SK-N-SH treated with all-trans-retinoic acid at 6 μM for 48 hours (cell line): ENCODE results near the gene GDF9.

Experiments
- BACH2 ChIP-seq: fragments of 250-450 bp; sonication (Bioruptor Pico); IDR thresholded peaks from 2 replicates; pipeline ENCODE4 v1.9.0; 2021; ENCODE audit warnings: mild to moderate bottlenecking, borderline replicate concordance
- ESRRG ChIP-seq: fragments of 250-450 bp; sonication (Bioruptor Pico); IDR thresholded peaks from 2 replicates; pipeline ENCODE4 v1.6.1; 2021; ENCODE audit warnings: mild to moderate bottlenecking
- PPARA ChIP-seq: fragments of 250-450 bp; sonication (Bioruptor Pico); IDR thresholded peaks from 2 replicates; pipeline ENCODE4 v1.5.0; 2020; ENCODE audit warnings: mild to moderate bottlenecking, borderline replicate concordance
- RARB ChIP-seq: fragments of 250-450 bp; sonication (Bioruptor Pico); IDR thresholded peaks from 2 replicates; pipeline ENCODE4 v1.8.0; 2021; ENCODE audit warnings: mild to moderate bottlenecking, moderate library complexity
- TF ChIP-seq, protein P1 (sequence below): fragments of 250-450 bp; sonication (Bioruptor Pico); IDR thresholded peaks from 2 replicates; pipeline ENCODE4 v1.5.1; 2020; ENCODE audit warnings: low read depth, mild to moderate bottlenecking, moderate library complexity
- TF ChIP-seq, protein P2 (sequence below): fragments of 250-450 bp; sonication (Bioruptor Pico); IDR thresholded peaks from 2 replicates; pipeline ENCODE4 v1.8.0; 2020; ENCODE audit warnings: mild to moderate bottlenecking, moderate library complexity, borderline replicate concordance
- TF ChIP-seq, protein P3 (sequence below): fragments of 250-450 bp; sonication (Bioruptor Pico); IDR thresholded peaks from 2 replicates; pipeline ENCODE4 v1.8.0; 2021; ENCODE audit warnings: low read depth, mild to moderate bottlenecking, moderate library complexity, borderline replicate concordance

DNA sequence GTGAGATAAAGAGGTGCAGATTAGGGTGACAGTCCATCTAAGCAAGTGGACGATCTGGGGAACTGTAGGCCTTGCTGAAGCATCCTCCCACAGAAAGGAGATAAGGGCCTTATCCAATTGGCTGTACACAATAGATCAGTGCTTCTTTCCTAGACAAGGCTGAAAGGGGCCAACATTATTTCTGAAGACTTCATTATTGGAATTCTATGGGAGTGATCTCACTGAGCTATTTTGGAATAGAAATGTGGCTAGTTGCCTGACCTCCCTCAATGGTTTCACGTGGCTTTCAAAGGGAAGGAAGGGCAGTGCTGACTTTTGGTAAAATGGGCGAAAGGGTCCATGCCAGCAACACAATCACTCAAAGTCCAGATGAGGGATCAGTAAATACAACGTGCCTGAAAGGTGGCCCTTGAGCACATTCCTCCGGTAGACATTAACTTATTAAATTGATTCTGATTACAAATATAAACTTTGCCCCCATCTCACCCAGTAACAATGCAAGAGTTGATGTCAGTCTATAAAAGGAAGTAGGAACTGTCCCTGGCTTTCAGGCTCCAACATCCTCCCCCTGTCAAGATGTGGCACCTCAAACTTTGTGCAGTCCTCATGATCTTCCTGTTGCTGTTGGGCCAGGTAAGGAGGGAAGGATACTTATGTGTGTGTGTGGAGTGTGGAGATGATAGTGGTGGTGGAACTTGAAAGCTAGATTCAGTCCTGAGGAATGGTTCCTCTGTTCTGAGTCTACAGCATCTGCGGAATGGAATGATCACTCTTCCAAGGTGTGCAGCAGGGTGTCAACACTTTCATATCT is 7.1 kb upstream of the GDF9 start, which contains the start of gene LEAP2:
- TF ChIP-seq, protein P1, sequence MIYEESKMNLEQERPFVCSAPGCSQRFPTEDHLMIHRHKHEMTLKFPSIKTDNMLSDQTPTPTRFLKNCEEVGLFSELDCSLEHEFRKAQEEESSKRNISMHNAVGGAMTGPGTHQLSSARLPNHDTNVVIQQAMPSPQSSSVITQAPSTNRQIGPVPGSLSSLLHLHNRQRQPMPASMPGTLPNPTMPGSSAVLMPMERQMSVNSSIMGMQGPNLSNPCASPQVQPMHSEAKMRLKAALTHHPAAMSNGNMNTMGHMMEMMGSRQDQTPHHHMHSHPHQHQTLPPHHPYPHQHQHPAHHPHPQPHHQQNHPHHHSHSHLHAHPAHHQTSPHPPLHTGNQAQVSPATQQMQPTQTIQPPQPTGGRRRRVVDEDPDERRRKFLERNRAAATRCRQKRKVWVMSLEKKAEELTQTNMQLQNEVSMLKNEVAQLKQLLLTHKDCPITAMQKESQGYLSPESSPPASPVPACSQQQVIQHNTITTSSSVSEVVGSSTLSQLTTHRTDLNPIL (CRISPR knock-in tag): no peak
- TF ChIP-seq, protein P2, sequence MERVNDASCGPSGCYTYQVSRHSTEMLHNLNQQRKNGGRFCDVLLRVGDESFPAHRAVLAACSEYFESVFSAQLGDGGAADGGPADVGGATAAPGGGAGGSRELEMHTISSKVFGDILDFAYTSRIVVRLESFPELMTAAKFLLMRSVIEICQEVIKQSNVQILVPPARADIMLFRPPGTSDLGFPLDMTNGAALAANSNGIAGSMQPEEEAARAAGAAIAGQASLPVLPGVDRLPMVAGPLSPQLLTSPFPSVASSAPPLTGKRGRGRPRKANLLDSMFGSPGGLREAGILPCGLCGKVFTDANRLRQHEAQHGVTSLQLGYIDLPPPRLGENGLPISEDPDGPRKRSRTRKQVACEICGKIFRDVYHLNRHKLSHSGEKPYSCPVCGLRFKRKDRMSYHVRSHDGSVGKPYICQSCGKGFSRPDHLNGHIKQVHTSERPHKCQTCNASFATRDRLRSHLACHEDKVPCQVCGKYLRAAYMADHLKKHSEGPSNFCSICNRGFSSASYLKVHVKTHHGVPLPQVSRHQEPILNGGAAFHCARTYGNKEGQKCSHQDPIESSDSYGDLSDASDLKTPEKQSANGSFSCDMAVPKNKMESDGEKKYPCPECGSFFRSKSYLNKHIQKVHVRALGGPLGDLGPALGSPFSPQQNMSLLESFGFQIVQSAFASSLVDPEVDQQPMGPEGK (CRISPR knock-in tag): no peak
- no peak for TF ChIP-seq PPARA (CRISPR knock-in tag)
- no peak for TF ChIP-seq ESRRG
- TF ChIP-seq, protein P3, sequence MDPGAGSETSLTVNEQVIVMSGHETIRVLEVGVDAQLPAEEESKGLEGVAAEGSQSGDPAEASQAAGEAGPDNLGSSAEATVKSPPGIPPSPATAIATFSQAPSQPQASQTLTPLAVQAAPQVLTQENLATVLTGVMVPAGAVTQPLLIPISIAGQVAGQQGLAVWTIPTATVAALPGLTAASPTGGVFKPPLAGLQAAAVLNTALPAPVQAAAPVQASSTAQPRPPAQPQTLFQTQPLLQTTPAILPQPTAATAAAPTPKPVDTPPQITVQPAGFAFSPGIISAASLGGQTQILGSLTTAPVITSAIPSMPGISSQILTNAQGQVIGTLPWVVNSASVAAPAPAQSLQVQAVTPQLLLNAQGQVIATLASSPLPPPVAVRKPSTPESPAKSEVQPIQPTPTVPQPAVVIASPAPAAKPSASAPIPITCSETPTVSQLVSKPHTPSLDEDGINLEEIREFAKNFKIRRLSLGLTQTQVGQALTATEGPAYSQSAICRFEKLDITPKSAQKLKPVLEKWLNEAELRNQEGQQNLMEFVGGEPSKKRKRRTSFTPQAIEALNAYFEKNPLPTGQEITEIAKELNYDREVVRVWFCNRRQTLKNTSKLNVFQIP (CRISPR knock-in tag): no peak
- no peak for TF ChIP-seq BACH2
- no peak for TF ChIP-seq RARB (CRISPR knock-in tag)
